Breast epithelium (tissue), 4 donors: ENCODE data around the gene INTS1. TPM values are rescaled to one million over a fixed set of nuclear protein-coding genes. Genes with fewer than 3 reads are reported as not detected.

Experiments
- DNase-seq, 2 donors: peaks; one replicate each; pipeline ENCODE4 v3.0.0-alpha.2; 2019; ENCODE audit warnings: low spot score in 2 of 2
- H3K27ac ChIP-seq, 2 donors: fragments of 200-600 bp; sonication (generic) in 1 of 2; one replicate each; pipeline ENCODE4 v1.5.1; 2016 to 2019; ENCODE audit warnings: mild to moderate bottlenecking in 1 of 2
- H3K27me3 ChIP-seq, 2 donors: fragments of 200-600 bp; sonication (generic) in 1 of 2; one replicate each; pipeline versions ENCODE4 v1.5.1 to v1.6.0; 2017 to 2019; ENCODE audit warnings: control low read depth in 1 of 2, mild to moderate bottlenecking in 1 of 2
- H3K36me3 ChIP-seq: fragments of 200-600 bp; one replicate; pipeline ENCODE4 v1.5.1; 2019
- H3K4me1 ChIP-seq, 2 donors: fragments of 200-600 bp; sonication (generic); one replicate each; pipeline ENCODE4 v1.5.1; 2016 to 2019; ENCODE audit warnings: control low read depth in 1 of 2
- H3K4me3 ChIP-seq, 3 donors: fragments of 200-600 bp; sonication (generic); 1 replicate in 2 of 3; 2 replicates in 1 of 3; pipeline ENCODE4 v1.5.1; 2016 to 2019; ENCODE audit warnings: mild to moderate bottlenecking in 3 of 3, moderate library complexity in 2 of 3
- H3K9me3 ChIP-seq, 2 donors: fragments of 200-600 bp; sonication (generic) in 1 of 2; one replicate each; pipeline ENCODE4 v1.5.1; 2016 to 2019; ENCODE audit warnings: control low read depth in 1 of 2
- POLR2A ChIP-seq: fragments of 450-650 bp; IDR thresholded peaks from one replicate; pipeline ENCODE4 v1.6.1; 2016; ENCODE audit warnings: antibody characterized with exemption, mild to moderate bottlenecking, moderate library complexity
- POLR2AphosphoS5 ChIP-seq, 3 donors: sonication (generic); formaldehyde crosslinking; IDR thresholded peaks; one replicate each; pipeline ENCODE4 v1.6.1; 2017; ENCODE audit warnings: antibody characterized with exemption in 3 of 3
- intact Hi-C: fragments of 100-400 bp; cut with DNase I; formaldehyde crosslinking; loops from one replicate; pipeline ENCODE4 v1.15.1; 2023; ENCODE audit warnings: low total_unique reads
- total RNA-seq, 3 donors: library from RNA; depleted of rRNA; stranded (reverse); fragments of >200 nt; gene quantifications; one replicate each; pipeline ENCODE4 v1.1.0, GENCODE V29; 2016
- TF ChIP-seq, protein P1 (sequence below), 3 donors: fragments of 450-650 bp; IDR thresholded peaks; one replicate each; pipeline ENCODE4 v1.5.1; 2016 to 2017; ENCODE audit warnings: antibody characterized with exemption in 3 of 3, mild to moderate bottlenecking in 3 of 3, moderate library complexity in 3 of 3

INTS1 gene
- total RNA-seq, 3 donors from 2014 or later: 27.5 to 32.1 (median 27.7) TPM

GRCh38 chr7:1494866-1495563 is 9.2 kb downstream of the INTS1 start:
- no peak for DNase-seq
- H3K27me3 ChIP-seq: no peaks in the 10 kb centered on the region
- H3K9me3 ChIP-seq: no peaks in the 10 kb centered on the region
- no peaks in the 10 kb centered on the region for H3K4me1 ChIP-seq
- peaks cover 20% of the 10 kb centered on the region for H3K36me3 ChIP-seq
- intact Hi-C loops: no loop called here
- TF ChIP-seq POLR2A (no peak), POLR2AphosphoS5 (IDR thresholded peaks at IDR 0.05) (no peak)
- TF ChIP-seq, protein P1, sequence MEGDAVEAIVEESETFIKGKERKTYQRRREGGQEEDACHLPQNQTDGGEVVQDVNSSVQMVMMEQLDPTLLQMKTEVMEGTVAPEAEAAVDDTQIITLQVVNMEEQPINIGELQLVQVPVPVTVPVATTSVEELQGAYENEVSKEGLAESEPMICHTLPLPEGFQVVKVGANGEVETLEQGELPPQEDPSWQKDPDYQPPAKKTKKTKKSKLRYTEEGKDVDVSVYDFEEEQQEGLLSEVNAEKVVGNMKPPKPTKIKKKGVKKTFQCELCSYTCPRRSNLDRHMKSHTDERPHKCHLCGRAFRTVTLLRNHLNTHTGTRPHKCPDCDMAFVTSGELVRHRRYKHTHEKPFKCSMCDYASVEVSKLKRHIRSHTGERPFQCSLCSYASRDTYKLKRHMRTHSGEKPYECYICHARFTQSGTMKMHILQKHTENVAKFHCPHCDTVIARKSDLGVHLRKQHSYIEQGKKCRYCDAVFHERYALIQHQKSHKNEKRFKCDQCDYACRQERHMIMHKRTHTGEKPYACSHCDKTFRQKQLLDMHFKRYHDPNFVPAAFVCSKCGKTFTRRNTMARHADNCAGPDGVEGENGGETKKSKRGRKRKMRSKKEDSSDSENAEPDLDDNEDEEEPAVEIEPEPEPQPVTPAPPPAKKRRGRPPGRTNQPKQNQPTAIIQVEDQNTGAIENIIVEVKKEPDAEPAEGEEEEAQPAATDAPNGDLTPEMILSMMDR (IDR thresholded peaks at IDR 0.05): no peak
- no peak overlapping the region for H3K27ac ChIP-seq
- H3K4me3 ChIP-seq: no peak overlapping the region

GRCh38 chr7:1494447-1494846 is 9.7 kb downstream of the INTS1 start:
- no peak overlapping the region for H3K27ac ChIP-seq
- H3K27me3 ChIP-seq: no peaks in the 10 kb centered on the region
- H3K36me3 ChIP-seq: peaks cover 24% of the 10 kb centered on the region
- TF ChIP-seq, protein P1 (IDR thresholded peaks at IDR 0.05): no peak
- TF ChIP-seq POLR2A (no peak), POLR2AphosphoS5 (IDR thresholded peaks at IDR 0.05) (no peak)
- no peak overlapping the region for H3K4me3 ChIP-seq
- no peak for DNase-seq
- intact Hi-C loops: no loop called here
- H3K9me3 ChIP-seq: no peaks in the 10 kb centered on the region
- H3K4me1 ChIP-seq: no peaks in the 10 kb centered on the region

DNA sequence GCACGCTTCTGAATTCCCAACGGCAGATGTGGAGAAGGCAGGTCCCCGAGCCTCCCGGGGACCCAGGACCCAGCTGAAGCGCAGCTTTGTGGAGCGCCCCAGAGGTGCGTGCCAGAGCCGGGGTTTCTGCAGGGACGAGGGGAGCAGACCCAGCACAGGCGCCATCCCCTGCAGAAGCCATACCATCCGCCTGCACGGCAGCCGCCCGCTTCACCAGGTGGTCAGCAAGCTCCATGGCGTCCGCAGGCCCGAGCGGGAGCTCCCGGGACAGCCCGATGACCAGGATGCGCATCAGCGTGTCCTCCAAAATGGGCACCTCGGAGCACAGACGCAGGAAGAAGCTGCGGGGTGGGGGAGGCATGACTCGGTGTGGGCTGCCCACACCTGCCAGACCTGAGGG is 10.6 kb downstream of the INTS1 start:
- Histone ChIP-seq H3K4me3 (no peak overlapping the region), H3K4me1 (no peaks in the 10 kb centered on the region), H3K9me3 (no peaks in the 10 kb centered on the region), H3K27me3 (no peaks in the 10 kb centered on the region), H3K36me3 (peaks cover 29% of the 10 kb centered on the region), H3K27ac (no peak overlapping the region)
- intact Hi-C loops: no loop called here
- TF ChIP-seq POLR2A (no peak), POLR2AphosphoS5 (IDR thresholded peaks at IDR 0.05) (no peak)
- TF ChIP-seq, protein P1 (IDR thresholded peaks at IDR 0.05): no peak
- no peak for DNase-seq

DNA sequence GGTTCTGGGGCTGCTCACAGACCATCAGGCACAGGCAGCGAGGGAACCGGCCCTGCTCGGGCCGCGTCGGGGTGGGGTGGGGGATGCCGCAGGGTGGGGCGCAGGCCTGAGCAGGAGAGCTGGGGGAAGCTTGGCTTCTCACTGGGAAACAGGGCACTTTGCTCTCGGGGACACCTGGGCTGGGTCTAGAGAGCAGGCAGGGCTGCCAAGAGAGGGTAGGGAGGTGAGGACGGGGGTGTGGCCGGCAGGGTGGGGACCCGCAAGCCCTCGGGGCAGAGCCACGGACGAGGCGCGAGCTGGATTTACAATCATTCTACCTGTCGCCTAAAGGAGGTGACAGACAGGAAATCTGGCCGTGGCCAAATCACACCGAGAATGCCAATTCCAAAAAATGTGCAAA is 11.1 kb downstream of the INTS1 start:
- Histone ChIP-seq H3K27me3 (no peaks in the 10 kb centered on the region), H3K4me1 (no peaks in the 10 kb centered on the region), H3K36me3 (peaks cover 29% of the 10 kb centered on the region), H3K9me3 (no peaks in the 10 kb centered on the region), H3K4me3 (no peak overlapping the region), H3K27ac (no peak overlapping the region)
- DNase-seq: no peak
- no peak for TF ChIP-seq POLR2A
- TF ChIP-seq POLR2AphosphoS5 (IDR thresholded peaks at IDR 0.05): no peak
- TF ChIP-seq, protein P1 (IDR thresholded peaks at IDR 0.05): no peak
- intact Hi-C loops: no loop called here

DNA sequence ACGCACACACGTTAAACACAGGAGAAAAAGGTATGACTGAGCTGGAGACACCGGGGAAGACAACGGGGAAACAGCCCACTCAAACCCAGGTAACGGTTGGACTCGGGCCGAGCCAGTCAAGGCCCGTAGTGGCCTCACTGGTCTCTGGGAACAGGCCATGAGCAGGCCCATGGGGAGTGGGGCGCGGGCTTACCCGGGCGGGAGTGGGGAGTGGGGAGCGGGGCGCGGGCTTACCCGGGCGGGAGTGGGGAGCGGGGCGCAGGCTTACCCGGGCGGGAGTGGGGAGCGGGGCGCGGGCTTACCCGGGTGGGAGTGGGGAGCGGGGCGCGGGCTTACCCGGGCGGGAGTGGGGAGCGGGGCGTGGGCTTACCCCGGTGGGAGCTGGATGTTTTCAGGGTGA is 11.5 kb downstream of the INTS1 start:
- Histone ChIP-seq H3K27me3 (no peaks in the 10 kb centered on the region), H3K4me1 (no peaks in the 10 kb centered on the region), H3K4me3 (no peak overlapping the region), H3K27ac (no peak overlapping the region), H3K9me3 (no peaks in the 10 kb centered on the region), H3K36me3 (peaks cover 29% of the 10 kb centered on the region)
- no peak for DNase-seq
- intact Hi-C loops: no loop called here
- TF ChIP-seq POLR2A (no peak), POLR2AphosphoS5 (IDR thresholded peaks at IDR 0.05) (no peak)
- TF ChIP-seq, protein P1 (IDR thresholded peaks at IDR 0.05): no peak
